Tongue (tissue), 2 donors: ENCODE results near the gene LRRC51. TPM values are rescaled to one million over a fixed set of nuclear protein-coding genes. Genes with fewer than 3 reads are reported as not detected.
A peak's percentile ranks its signal among the peaks of the same experiment; 100 is the strongest.

ENCODE experiments used
- DNase-seq: peaks from one replicate; pipeline ENCODE4 v3.0.0-alpha.2; 2015
- total RNA-seq: library from RNA; depleted of rRNA; stranded (reverse); fragments of >200 nt; gene quantifications from one replicate; pipeline ENCODE4 v1.2.3, GENCODE V29; 2014

The LRRC51 gene
- total RNA-seq: 8.8 TPM

- peak; percentile 100 for DNase-seq
Measured at GRCh38 chr11:72080326-72081183, at the start of gene LRRC51, which contains the start of gene NUMA1. Gene LRRC51, plus strand, starts transcription at chr11:72080850. Its CDS starts 8,234 bp downstream, at chr11:72089084. Gene NUMA1, minus strand, starts transcription at chr11:72080542. Its CDS starts 44,599 bp downstream, at chr11:72035943.

- DNase-seq: no peak
Measured at GRCh38 chr11:72036687-72037086, 44.0 kb upstream of the LRRC51 start.

- peak; percentile 44 for DNase-seq
Measured at GRCh38 chr11:72037554-72038311, 42.9 kb upstream of the LRRC51 start.

GRCh38 chr11:72038491-72038890 is 42.2 kb upstream of the LRRC51 start:
- peak; percentile 92 for DNase-seq

GRCh38 chr11:72039031-72039855 is 41.4 kb upstream of the LRRC51 start:
- peak; percentile 74 for DNase-seq

- DNase-seq: peak; percentile 44
Measured at GRCh38 chr11:72039856-72040401, 40.7 kb upstream of the LRRC51 start.

GRCh38 chr11:72040491-72041363 is 39.9 kb upstream of the LRRC51 start:
- peak; percentile 99 for DNase-seq

- DNase-seq: peak; percentile 96
Measured at GRCh38 chr11:72041364-72042063, 39.1 kb upstream of the LRRC51 start.

GRCh38 chr11:72042064-72042745 is 38.4 kb upstream of the LRRC51 start:
- no peak for DNase-seq

GRCh38 chr11:72045849-72046248 is 34.8 kb upstream of the LRRC51 start:
- DNase-seq: peak; percentile 71

GRCh38 chr11:72048766-72049460 is 31.7 kb upstream of the LRRC51 start:
- DNase-seq: no peak

GRCh38 chr11:72058416-72059034 is 22.1 kb upstream of the LRRC51 start:
- peak; percentile 73 for DNase-seq

GRCh38 chr11:72061739-72062396 is 18.8 kb upstream of the LRRC51 start:
- no peak for DNase-seq

GRCh38 chr11:72066855-72067254 is 13.8 kb upstream of the LRRC51 start:
- DNase-seq: no peak

GRCh38 chr11:72067266-72067665 is 13.4 kb upstream of the LRRC51 start:
- DNase-seq: no peak

- DNase-seq: no peak
Measured at GRCh38 chr11:72067676-72068075, 13.0 kb upstream of the LRRC51 start.

- DNase-seq: no peak
Measured at GRCh38 chr11:72069200-72069599, 11.4 kb upstream of the LRRC51 start.

- no peak for DNase-seq
Measured at GRCh38 chr11:72069787-72070251, 10.8 kb upstream of the LRRC51 start.
